ENCODE results near the gene KLHL14. TPM values are rescaled to one million over a fixed set of nuclear protein-coding genes. Genes with fewer than 3 reads are reported as not detected.
A peak's percentile ranks its signal among the peaks of the same experiment; 100 is the strongest.

KLHL14 gene
- total RNA-seq, 4 donors from 2014 or later, result 18.9 to 36.5 (median 29.3) TPM

- Histone ChIP-seq H3K4me3 (replicated peaks in 1 of 3) (no peak overlapping the region), H3K4me1 (no peaks in the 10 kb centered on the region), H3K27ac (no peak overlapping the region), H3K27me3 (no peaks in the 10 kb centered on the region), H3K36me3 (no peaks in the 10 kb centered on the region), H3K9me3 (no peaks in the 10 kb centered on the region)
- no peak for TF ChIP-seq CTCF (IDR thresholded peaks at IDR 0.05)
- TF ChIP-seq POLR2A (IDR thresholded peaks at IDR 0.05), result no peak
- intact Hi-C loops (cut with DNase I), result no loop called here
- 80 to 95% methylated on average over 2 of the region's 2 CpGs for WGBS, 2 donors
- DNase-seq, result no peak
These were observed 135.6 kb downstream of the KLHL14 start for GRCh38 chr18:32637226-32637625.

GRCh38 chr18:32634876-32635431 is 137.9 kb downstream of the KLHL14 start:
- 82 to 87% methylated on average over 5 of the region's 5 CpGs for WGBS, 2 donors

GRCh38 chr18:32629981-32630700 is 142.7 kb downstream of the KLHL14 start:
- H3K9me3 ChIP-seq, result no peaks in the 10 kb centered on the region
- no peaks in the 10 kb centered on the region for H3K36me3 ChIP-seq
- H3K27me3 ChIP-seq, result no peaks in the 10 kb centered on the region
- H3K27ac ChIP-seq, result no peak overlapping the region
- H3K4me1 ChIP-seq, result peaks cover 1 to 3% of the 10 kb centered on the region in 2 donors
- peak in 1 of 2 donors; percentile 2 for DNase-seq
- WGBS, 2 donors, result 67 to 70% methylated on average over 16 of the region's 16 CpGs
- H3K4me3 ChIP-seq (replicated peaks in 1 of 3), result no peak overlapping the region
- intact Hi-C loops (cut with DNase I), result no loop called here
- TF ChIP-seq POLR2A (IDR thresholded peaks at IDR 0.05) (no peak), CTCF (IDR thresholded peaks at IDR 0.05) (no peak)

More at GRCh38 chr18:32634876-32635431, 137.9 kb downstream of the KLHL14 start:
- Histone ChIP-seq H3K27ac (no peak overlapping the region), H3K4me3 (replicated peaks in 1 of 3) (no peak overlapping the region), H3K9me3 (no peaks in the 10 kb centered on the region), H3K27me3 (no peaks in the 10 kb centered on the region), H3K4me1 (no peaks in the 10 kb centered on the region), H3K36me3 (no peaks in the 10 kb centered on the region)
- intact Hi-C loops (cut with DNase I), result no loop called here
- DNase-seq, result no peak
- TF ChIP-seq CTCF (IDR thresholded peaks at IDR 0.05) (no peak), POLR2A (IDR thresholded peaks at IDR 0.05) (no peak)

- intact Hi-C loops (cut with DNase I), result no loop called here
- no peak for DNase-seq
- Histone ChIP-seq H3K36me3 (no peaks in the 10 kb centered on the region), H3K4me1 (peaks cover 7 to 11% of the 10 kb centered on the region in 2 donors), H3K9me3 (no peaks in the 10 kb centered on the region), H3K27ac (no peak overlapping the region), H3K27me3 (no peaks in the 10 kb centered on the region), H3K4me3 (replicated peaks in 1 of 3) (no peak overlapping the region)
- WGBS, 2 donors, result 96% methylated on average over 2 of the region's 2 CpGs
- no peak for TF ChIP-seq CTCF (IDR thresholded peaks at IDR 0.05)
- TF ChIP-seq POLR2A (IDR thresholded peaks at IDR 0.05), result no peak
These were observed 143.5 kb downstream of the KLHL14 start for GRCh38 chr18:32629292-32629691.

GRCh38 chr18:32624182-32624723 is 148.6 kb downstream of the KLHL14 start:
- intact Hi-C loops (cut with DNase I), result no loop called here
- Histone ChIP-seq H3K4me1 (peaks cover 15 to 22% of the 10 kb centered on the region in 2 donors), H3K36me3 (no peaks in the 10 kb centered on the region), H3K27me3 (no peaks in the 10 kb centered on the region), H3K4me3 (replicated peaks in 1 of 3) (no peak overlapping the region), H3K9me3 (no peaks in the 10 kb centered on the region), H3K27ac (peak overlapping the region; percentile 56 to 63 (median 63))
- no peak for TF ChIP-seq POLR2A (IDR thresholded peaks at IDR 0.05)
- TF ChIP-seq CTCF (IDR thresholded peaks at IDR 0.05), result no peak
- peak; percentile 45 to 53 for DNase-seq
- 36 to 55% methylated on average over 3 of the region's 3 CpGs for WGBS, 2 donors
